Measurements from ENCODE around the gene AHNAK2.
"Not testable (repeated sequence)": the region's sequence is repeated elsewhere in the genome, so short reads cannot be mapped to it uniquely, and the experiment has no call there.

The AHNAK2 gene

DNA sequence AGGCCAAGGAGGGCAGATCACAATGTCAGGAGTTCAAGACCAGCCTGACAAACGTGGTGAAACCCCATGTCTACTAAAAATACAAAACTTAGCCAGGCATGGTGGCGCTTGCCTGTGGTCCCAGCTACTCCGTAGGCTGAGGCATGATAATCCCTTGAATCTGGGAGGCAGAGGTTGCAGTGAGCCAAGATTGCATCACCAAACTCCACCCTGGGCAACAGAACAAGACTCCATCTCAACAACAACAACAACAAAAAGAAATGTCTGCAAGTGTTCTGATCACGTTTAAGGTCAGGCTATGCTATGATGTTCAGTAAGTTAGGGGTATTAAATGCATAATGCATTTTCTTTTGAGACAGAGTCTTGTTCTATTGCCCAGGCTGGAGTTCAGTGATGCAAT is 60.2 kb downstream of the AHNAK2 start:
- TF ChIP-seq MYC (IDR thresholded peaks at IDR 0.05; ENCODE audit: low read depth, low read length), result no peak
- TF ChIP-seq, protein P1, sequence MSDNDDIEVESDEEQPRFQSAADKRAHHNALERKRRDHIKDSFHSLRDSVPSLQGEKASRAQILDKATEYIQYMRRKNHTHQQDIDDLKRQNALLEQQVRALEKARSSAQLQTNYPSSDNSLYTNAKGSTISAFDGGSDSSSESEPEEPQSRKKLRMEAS (IDR thresholded peaks at IDR 0.05; ENCODE audit: low read depth, low read length), result no peak
- TF ChIP-seq, protein P2, sequence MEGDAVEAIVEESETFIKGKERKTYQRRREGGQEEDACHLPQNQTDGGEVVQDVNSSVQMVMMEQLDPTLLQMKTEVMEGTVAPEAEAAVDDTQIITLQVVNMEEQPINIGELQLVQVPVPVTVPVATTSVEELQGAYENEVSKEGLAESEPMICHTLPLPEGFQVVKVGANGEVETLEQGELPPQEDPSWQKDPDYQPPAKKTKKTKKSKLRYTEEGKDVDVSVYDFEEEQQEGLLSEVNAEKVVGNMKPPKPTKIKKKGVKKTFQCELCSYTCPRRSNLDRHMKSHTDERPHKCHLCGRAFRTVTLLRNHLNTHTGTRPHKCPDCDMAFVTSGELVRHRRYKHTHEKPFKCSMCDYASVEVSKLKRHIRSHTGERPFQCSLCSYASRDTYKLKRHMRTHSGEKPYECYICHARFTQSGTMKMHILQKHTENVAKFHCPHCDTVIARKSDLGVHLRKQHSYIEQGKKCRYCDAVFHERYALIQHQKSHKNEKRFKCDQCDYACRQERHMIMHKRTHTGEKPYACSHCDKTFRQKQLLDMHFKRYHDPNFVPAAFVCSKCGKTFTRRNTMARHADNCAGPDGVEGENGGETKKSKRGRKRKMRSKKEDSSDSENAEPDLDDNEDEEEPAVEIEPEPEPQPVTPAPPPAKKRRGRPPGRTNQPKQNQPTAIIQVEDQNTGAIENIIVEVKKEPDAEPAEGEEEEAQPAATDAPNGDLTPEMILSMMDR (IDR thresholded peaks at IDR 0.05; ENCODE audit: low read depth, low read length), result no peak
- no peak for TF ChIP-seq POLR2A (IDR thresholded peaks at IDR 0.05; ENCODE audit: extremely low read depth, insufficient read length)
- H3K4me3 ChIP-seq (ENCODE audit: low read depth, low read length), result no peak overlapping the region
- no peak for DNase-seq (ENCODE audit: low read depth)

DNA sequence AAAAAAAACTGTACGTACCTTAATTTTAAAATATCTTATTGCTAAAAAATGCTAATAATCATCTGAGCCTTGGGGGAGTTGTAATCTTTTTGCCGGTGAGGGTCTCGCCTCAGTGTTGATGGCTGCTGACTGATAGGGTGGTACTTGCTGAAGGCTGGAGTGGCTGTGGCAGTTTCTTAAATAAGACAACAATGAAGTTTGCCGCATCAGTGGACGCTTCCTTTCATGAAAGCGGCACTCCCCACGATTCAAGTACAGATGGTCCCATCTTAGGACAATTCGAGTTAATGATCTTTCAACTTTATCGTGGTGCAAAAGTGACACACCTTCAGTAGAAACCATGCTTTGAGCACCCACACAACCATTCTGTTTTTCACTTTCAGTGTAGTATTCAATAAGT is 61.1 kb downstream of the AHNAK2 start:
- H3K4me3 ChIP-seq (ENCODE audit: low read depth, low read length), result no peak overlapping the region
- DNase-seq (ENCODE audit: low read depth), result no peak
- TF ChIP-seq MYC (IDR thresholded peaks at IDR 0.05; ENCODE audit: low read depth, low read length) (no peak), POLR2A (IDR thresholded peaks at IDR 0.05; ENCODE audit: extremely low read depth, insufficient read length) (no peak)
- TF ChIP-seq, protein P2 (IDR thresholded peaks at IDR 0.05; ENCODE audit: low read depth, low read length), result no peak
- TF ChIP-seq, protein P1 (IDR thresholded peaks at IDR 0.05; ENCODE audit: low read depth, low read length), result no peak

DNA sequence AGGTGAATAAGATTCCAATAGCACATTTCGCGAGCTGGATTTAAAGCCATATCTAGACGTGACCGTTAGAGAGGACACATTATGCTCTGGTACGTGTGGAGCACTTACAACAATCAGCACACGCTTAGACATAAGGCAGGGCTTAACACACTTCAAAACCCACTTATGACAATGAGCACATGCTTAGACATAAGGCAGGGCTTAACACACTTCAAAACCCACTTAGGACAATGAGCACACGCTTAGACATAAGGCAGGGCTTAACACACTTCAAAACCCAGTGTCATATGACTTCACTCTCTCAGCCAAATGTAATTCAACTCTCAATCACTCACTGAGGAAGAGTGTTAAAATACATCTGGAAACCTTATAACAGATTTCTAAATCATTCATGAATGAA is 64.7 kb downstream of the AHNAK2 start:
- DNase-seq (ENCODE audit: low read depth), result no peak
- TF ChIP-seq, protein P2 (IDR thresholded peaks at IDR 0.05; ENCODE audit: low read depth, low read length), result no peak
- TF ChIP-seq POLR2A (IDR thresholded peaks at IDR 0.05; ENCODE audit: extremely low read depth, insufficient read length), result no peak
- TF ChIP-seq, protein P1 (IDR thresholded peaks at IDR 0.05; ENCODE audit: low read depth, low read length), result no peak
- no peak for TF ChIP-seq MYC (IDR thresholded peaks at IDR 0.05; ENCODE audit: low read depth, low read length)

DNA sequence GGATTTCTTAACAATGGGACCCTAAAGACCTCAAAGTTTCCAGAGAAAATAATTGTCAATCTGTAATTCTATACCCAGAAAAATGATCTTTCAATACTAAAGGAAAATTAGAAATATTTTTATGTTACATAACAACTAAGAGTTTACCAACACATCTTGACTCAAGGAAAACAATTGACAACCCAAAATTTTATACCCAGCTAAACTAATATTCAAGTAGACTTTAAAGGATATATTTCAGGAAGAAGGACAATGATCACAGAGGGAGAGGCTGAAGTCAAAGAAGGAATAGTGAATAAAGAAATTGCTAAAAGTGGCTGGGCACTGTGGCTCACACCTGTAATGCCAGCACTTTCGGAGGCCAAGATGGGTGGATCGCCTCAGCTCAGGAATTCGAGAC is 66.1 kb downstream of the AHNAK2 start:
- TF ChIP-seq MYC (IDR thresholded peaks at IDR 0.05; ENCODE audit: low read depth, low read length), result no peak
- DNase-seq (ENCODE audit: low read depth), result no peak
- no peak overlapping the region for H3K4me3 ChIP-seq (ENCODE audit: low read depth, low read length)

More for the DNA sequence above, 64.7 kb downstream of the AHNAK2 start:
- H3K4me3 ChIP-seq (ENCODE audit: low read depth, low read length), result no peak overlapping the region

DNA sequence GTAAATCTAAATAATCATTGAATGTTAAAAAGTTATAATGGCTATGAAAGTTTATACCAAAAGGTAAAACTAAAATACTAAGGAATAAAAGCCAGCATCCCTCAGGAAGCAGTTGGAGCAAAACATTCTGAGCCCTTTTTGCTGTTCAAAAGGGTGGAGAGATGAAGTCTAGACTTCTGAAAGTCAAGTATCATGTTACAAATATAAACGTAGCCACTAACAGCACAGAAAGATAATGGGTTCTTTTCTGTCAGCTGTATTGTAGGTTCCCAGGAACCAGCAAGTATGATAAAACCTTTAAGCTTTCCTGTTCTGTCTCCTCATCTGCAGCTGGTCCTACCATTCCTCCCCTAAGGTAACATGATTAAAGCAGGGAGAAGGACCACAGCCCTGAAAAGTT is 69.9 kb downstream of the AHNAK2 start:
- no peak overlapping the region for H3K4me3 ChIP-seq (ENCODE audit: low read depth, low read length)
- no peak for TF ChIP-seq MYC (IDR thresholded peaks at IDR 0.05; ENCODE audit: low read depth, low read length)
- no peak for TF ChIP-seq POLR2A (IDR thresholded peaks at IDR 0.05; ENCODE audit: extremely low read depth, insufficient read length)
- TF ChIP-seq, protein P1 (IDR thresholded peaks at IDR 0.05; ENCODE audit: low read depth, low read length), result no peak
- TF ChIP-seq, protein P2 (IDR thresholded peaks at IDR 0.05; ENCODE audit: low read depth, low read length), result no peak
- no peak for DNase-seq (ENCODE audit: low read depth)

DNA sequence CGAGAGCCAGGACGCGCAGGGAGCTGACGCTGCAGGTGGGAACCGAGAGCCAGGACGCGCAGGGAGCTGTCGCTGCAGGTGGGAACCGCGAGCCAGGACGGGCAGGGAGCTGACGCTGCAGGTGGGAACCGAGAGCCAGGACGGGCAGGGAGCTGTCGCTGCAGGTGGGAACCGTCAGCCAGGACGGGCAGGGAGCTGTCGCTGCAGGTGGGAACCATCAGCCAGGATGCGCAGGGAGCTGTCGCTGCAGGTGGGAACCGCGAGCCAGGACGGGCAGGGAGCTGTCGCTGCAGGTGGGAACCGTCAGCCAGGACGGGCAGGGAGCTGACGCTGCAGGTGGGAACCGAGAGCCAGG is 72.6 kb downstream of the AHNAK2 start:
- not testable (repeated sequence) for H3K4me3 ChIP-seq (ENCODE audit: low read depth, low read length); DNase-seq (ENCODE audit: low read depth)

DNA sequence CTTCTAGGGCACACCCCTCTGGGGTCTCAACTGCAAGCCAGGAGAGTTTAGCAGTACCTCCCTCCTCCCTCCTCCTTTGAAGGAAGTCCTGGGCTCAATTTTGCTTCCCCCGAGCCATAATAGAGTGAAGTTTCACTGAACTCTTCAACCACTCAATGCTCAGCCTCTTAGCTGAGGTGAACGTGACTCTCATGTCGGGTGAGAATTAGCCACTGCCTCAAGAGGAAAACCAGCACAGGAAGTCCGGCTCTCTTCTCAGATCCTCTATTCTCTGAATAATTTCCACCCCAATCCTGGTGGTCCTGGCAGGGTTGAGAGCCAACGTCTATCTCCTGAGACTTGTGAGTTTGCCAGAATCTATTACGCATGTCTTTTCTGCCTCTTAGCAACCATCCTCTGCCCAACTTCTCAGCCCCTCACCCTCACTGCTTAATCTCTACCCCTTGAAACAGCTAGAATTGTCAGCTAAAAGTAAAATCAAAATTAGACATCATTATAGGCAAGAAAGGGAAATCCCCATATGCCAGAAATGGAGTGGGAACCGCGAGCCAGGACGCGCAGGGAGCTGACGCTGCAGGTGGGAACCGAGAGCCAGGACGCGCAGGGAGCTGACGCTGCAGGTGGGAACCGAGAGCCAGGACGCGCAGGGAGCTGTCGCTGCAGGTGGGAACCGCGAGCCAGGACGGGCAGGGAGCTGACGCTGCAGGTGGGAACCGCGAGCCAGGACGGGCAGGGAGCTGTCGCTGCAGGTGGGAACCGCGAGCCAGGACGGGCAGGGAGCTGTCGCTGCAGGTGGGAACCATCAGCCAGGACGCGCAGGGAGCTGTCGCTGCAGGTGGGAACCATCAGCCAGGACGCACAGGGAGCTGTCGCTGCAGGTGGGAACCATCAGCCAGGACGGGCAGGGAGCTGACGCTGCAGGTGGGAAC is 73.3 kb downstream of the AHNAK2 start:
- not testable (repeated sequence) for DNase-seq (ENCODE audit: low read depth); H3K4me3 ChIP-seq (ENCODE audit: low read depth, low read length)

Data from NB4 (cell line).